LoVo (cell line): ENCODE data around the gene SETD3.
"Not testable (repeated sequence)": the region's sequence is repeated elsewhere in the genome, so short reads cannot be mapped to it uniquely, and the experiment has no call there.

Experiments used
- DNase-seq: peaks from one replicate; pipeline ENCODE4 v3.0.0-alpha.2; 2016; ENCODE audit warnings: low spot score

SETD3 gene

DNA sequence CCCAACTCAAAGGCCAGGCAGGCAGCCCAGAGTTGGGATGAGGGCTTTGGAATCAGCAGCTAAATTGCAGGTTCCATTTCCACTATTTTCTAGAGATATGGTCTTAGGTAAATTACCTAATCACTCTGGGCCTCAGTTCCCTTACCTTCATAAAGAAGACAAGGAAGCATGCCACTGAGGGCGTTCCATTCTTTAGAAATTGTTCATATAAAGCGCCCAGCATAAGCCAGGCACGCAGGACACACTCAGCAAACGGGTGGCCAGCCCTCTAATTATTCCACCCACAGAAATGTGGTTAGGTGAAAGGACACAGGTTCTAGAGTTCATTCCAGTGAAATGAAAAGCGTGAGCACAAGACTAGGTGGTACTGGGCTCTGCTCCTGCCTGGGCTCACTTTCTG lies 120.8 kb downstream of the SETD3 start:
- no peak for DNase-seq

DNA sequence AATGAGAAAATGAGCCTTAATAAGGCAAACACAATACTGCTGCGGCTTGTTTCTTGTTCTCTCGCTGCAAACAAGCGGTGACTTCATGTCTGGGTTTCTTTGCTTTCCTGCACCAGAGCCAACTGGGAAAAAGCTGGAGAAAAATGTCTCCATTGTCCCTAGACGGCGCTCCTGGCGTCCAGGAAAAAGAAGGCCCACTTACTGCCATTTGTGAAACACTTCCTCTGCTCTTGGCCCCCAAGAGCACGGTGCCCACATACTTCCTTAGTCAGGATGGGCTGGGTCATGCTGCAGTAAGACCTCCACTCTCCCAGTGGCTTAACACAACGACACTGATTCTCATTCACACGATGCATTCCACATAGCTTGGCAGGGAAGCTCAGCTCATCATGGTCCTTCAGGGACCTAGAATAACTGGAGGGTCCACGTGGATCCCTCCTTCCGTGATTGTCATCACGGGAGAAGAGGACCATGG lies 122.7 kb downstream of the SETD3 start:
- DNase-seq = no peak

DNA sequence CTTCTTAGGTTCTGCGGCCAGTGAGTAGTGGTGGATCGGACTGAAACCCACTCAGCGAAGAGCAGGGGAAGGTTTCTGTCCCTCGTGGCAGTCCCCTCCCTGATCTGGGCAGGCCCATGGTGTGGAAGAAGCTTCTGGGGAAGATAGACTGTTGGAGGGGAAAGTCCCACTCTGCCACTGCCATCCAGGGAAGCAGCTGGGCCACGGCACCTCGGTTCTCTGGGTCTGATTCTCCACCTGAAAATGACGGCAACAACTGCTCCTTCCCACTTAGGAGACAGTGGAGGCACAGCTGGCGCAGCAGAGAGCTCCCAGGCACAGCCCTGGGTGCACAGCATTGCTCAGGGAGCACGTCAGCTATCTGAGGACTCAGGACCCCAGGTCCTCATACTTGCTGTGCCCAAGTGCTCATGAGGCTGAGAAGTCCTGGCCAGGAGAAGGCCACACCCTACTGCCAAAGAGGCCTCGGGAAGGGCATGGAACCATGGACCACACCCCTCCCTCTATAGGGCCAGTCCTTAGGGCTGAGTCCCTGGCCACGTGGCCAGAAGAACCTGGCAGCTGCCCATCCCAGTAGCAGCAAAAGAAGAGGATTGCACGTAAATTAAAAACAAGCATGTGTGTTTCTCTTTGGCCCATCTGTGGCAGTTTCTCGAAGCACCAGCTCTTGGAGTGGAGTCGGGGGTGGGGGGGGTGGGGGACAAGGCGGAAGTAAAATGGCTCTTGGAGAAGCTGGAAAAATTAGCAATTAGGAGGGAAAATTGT lies 123.3 kb downstream of the SETD3 start:
- DNase-seq = no peak

DNA sequence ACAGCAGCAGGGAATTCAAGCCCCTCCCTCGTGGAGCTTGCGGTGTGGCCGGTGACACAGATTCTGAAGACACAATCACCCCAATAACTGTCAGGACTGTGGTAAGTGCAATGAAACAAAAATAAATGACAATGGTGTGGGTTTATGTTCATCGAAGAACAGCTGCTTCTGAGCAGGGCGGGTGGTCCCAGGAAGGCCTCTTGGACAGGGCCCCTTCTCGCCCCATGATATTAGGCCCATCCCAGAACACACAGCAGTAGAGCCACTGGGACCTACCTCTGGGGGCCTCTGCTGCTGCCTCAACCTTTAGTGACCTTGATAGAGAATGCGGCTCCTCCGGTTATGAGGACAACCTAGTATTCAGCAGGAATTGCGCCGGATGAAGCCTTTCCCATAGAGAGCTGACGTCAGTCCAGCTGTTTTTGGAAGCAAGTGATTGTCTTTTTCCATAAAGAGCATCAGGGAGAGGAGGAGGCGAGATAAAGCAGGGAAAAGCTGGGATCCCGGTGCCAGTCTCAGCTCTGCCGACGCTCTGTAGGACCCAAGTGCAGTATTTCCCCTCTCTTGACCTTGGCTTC lies 124.5 kb downstream of the SETD3 start:
- no peak for DNase-seq

DNA sequence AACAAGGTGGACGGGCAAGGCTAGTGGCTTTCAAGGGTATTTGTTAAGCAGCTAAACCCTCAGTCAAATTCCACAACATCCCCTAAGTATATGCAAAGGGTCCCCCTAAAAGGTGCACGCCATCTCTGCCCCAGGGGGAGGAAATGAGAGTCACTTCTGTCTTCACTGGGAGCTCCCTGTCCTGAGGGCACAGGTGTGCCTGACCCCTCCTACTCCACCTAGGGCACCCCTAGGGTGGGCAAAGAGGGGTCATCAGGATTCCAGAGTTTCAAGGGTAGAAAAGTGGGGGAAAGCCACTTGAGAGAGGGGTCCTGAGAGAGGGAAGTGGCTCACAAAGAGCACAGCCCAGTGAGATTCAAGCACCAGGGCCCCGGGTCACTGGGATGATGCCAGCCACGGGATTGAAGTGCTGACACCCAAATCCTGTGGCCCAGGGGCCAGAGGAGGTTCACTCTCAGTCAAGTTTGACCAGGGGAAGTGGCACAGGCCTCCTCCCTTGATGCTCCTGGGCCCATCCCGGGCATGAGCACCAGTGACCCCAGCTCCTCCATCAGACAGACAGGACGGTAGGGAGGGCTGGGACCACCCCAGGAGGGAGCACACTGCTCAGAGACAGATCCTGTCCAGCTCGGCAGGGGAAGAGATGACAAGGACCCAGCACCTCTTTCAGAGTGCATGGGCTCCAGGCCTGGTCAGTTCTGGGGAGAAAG lies 126.3 kb downstream of the SETD3 start:
- DNase-seq = no peak

DNA sequence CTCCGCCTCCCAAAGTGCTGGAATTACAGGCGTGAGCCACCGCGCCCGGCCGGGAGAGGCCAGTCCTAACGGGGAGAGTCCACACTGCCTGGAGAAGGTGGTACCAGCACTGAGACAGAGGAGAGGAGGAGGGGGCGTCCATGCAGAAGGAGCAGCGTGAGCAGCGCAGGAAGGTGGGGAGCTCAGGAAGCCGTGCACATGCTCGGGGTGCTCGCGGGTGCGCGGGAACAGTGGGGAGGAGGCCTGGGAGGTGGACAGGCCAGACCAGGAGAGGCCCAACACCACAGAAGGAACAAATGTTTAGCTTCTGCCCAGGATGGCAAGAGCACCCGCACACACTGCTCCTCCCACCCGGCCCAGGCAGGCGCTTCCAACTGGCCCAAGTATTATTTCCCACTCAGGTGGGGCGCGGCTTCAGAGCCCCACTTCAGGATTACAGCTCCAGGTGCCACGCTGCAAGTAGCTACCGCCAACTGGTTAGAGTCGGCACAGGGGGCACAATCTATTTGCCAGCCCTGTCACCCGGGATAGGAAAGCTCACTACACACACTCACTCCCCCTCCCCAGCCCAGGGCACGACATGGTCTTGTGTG lies 127.9 kb downstream of the SETD3 start:
- no peak for DNase-seq

DNA sequence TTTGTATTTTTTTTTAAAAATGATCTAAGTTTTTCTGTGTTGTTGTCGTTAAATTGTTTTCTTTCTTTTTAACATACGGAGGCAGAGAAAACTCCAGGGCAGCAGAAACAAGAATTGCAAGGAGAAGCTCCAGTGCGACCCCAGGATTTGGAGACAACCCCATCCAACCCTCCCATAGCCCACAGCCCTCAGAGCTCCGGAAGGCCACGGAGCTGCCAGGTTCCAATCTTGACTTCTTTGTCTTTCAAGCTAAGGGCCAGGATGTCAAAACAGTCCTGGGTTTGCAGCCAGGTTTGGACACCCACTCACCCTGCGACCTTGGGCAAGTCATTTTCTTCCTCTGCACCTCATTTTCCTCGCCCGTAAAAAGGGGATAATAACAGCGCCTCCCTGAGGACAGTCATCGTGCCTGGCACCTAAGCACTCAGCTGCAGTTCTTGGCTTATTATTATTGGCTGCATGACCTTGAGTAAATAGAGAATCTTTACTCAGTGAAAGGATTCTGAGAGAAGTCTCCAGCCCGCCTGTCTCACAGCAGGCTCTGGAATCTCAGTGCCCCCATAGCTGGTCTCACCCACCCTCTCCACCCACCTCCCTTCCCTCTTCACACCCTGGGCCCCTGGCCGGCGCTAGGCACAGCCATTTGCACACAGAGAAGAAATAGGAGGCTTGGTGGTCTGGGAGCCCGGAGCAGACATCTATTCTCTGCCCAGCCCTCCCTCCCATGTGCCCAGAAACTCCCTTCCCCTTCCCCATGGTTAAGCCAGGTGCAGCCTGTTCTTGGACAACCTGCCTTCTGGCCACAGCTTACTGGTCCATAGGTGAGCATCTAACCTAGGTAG lies 129.3 kb downstream of the SETD3 start:
- DNase-seq = no peak

DNA sequence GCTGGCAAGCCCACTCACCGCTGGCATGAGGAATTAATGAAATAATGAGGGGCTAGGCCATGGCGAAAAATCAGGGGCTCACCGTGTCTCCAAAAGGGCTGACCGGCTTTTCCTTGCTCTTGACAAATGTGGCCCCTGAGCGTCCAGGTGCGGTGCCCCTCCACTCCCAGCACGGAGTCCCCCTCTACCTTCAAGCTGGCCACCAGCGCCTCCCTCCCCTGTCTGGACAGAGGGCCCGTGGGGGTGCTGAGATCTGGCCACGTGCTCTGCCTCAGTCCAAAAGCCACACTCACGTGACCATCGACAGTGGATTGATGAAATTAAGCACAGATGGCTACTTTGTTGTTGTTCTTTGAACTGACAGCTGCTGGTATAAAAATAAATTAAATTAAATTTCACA lies 129.9 kb downstream of the SETD3 start:
- no peak for DNase-seq

DNA sequence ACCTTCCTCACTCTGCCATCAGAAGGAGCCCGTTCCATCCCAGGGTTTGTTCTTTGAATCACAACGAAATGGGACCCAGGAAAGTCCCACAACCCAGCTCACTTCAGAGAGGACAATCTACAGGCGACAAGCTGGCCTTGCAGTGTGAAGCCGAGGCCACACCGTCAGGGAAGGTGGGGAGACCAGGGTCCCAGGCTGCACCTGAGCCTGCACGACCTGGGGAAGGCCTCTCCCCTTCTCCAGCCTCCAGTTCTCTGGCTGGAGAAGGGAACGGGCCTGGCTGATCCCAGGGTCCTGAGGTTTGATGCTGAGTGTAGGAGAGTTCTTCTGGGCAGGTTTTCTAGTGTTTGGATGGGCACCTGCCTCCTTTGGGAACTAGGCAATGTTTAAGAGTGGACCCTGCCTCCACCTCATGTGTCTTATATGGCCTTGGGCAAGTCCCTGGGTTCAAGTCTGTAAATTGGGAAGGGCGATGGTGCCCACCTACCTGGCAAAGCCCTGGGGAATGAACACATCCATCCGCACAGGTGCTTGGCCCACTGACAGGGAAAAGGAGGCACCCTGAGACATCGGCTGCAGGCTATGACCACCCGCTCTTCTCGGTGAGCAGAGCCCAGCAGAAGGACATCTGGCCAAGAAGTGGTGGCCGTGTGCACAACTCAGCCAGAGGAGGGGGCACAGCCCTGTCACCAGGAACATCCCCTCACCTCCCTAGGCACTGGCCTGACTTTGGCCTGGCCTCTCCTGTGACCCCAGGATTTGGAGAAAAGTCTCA lies 130.8 kb downstream of the SETD3 start:
- DNase-seq = no peak

DNA sequence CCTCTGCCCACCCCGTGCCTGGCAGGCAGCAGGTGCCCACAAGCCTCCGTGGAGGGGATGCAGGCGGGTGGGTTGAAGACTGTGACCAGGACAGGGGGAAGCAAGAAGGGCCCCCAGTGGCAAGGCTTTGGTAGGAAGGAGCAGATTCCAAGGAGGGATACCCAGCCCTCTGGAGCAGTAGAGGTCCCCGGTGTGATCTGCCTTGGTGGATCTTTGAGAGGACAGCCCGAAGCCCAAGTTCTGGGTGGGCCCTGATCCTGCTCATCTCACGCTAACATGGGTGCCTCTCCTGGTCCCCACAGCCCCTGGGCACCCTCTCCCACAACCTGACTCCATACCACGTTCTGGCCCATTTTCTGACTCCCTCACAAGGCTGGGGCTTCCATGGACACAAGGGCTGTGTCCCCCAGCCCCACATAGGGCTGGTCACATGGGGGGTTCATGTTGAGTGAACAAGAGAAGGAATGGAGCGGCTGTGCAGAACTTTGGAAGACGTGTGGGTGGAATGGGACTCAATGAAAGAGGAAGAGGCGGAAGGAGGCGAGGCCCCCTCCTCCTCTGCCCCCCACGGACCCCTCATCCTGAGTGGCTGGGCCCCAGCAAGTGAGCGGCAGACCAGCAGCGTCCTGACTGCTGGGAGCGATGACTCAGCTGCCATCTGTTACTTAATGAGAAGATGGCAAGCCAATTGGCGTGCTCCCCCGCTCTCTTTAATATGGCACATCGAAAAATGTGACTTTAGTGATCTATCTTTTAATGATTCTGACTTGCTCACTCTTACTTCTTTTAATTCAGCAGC lies 131.6 kb downstream of the SETD3 start:
- DNase-seq = no peak

DNA sequence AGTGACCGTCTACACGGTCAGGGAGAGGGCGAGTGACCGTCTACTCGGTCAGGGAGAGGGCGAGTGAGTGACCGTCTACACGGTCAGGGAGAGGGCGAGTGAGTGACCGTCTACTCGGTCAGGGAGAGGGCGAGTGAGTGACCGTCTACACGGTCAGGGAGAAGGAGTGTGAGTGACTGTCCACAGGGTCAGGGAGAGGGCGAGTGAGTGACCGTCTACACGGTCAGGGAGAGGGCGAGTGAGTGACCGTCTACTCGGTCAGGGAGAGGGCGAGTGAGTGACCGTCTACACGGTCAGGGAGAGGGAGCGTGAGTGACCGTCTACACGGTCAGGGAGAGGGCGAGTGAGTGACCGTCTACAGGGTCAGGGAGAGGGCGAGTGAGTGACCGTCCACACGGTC lies 132.4 kb downstream of the SETD3 start:
- not testable (repeated sequence) for DNase-seq
